Measurements from ENCODE around the gene ZNF593.

Gene ZNF593

DNA sequence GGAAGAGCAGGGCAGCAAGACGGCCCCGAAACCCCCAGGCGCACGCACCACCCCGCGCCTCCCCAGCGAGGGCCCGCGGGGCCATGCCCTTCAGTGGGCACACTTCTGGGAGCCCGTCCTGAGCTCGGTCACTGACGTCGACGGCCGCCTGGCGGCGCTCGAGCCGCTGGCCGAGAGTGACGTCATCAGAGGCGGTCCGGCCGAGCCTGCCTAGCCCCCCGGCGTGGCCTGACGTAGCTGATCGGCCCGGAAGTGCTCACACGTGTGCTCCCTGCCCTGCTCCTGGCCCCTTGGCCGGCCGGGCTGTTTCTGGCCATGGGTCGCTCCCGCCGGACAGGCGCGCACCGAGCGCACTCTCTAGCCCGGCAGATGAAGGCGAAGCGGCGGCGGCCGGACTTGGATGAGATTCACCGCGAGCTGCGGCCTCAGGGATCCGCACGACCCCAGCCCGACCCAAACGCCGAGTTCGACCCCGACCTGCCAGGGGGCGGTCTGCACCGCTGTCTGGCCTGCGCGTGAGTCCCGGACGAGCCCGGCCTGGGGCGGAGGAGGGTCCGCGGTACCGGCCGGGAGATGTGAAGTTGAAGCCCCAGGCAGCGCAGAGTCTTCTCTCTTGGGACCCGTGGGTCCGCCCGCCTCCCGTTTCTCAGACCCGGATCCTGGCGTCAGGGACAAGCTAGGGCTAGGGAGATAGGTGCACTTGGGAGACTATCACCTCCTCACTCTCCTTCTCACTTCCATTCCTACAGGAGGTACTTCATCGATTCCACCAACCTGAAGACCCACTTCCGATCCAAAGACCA lies at the start of gene ZNF593:
Gene ZNF593, plus strand, starts transcription at position 240 of the 803 bp plus-strand sequence. Its CDS starts 76 bp downstream, at position 316.
- peak; percentile 94 to 96 for DNase-seq

DNA sequence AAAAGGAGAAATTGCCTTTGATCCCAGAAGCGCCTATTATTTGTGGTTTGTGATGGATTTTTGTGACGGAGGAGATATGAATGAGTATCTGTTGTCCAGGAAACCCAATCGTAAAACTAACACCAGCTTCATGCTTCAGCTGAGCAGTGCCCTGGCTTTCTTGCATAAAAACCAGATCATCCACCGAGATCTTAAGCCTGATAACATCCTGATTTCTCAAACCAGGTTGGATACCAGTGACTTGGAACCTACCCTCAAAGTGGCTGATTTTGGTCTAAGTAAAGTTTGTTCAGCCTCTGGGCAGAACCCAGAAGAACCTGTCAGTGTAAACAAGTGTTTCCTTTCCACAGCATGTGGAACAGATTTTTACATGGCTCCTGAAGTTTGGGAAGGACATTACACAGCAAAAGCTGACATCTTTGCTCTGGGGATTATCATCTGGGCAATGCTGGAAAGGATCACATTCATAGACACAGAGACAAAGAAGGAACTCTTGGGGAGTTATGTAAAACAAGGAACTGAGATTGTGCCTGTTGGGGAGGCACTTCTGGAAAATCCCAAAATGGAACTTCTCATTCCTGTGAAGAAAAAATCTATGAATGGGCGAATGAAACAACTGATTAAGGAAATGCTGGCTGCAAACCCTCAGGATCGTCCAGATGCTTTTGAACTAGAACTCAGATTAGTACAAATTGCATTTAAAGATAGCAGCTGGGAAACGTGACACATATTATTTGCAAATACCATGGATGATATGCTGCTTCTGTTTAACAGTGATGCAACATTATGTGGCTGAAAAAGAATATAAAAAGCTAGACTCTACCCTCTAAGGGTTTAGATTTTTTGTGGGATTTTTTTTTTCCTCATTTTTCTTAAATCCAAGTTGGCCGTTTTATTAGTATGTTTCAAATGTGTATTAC lies 47.6 kb upstream of the ZNF593 start:
- DNase-seq = no peak

DNA sequence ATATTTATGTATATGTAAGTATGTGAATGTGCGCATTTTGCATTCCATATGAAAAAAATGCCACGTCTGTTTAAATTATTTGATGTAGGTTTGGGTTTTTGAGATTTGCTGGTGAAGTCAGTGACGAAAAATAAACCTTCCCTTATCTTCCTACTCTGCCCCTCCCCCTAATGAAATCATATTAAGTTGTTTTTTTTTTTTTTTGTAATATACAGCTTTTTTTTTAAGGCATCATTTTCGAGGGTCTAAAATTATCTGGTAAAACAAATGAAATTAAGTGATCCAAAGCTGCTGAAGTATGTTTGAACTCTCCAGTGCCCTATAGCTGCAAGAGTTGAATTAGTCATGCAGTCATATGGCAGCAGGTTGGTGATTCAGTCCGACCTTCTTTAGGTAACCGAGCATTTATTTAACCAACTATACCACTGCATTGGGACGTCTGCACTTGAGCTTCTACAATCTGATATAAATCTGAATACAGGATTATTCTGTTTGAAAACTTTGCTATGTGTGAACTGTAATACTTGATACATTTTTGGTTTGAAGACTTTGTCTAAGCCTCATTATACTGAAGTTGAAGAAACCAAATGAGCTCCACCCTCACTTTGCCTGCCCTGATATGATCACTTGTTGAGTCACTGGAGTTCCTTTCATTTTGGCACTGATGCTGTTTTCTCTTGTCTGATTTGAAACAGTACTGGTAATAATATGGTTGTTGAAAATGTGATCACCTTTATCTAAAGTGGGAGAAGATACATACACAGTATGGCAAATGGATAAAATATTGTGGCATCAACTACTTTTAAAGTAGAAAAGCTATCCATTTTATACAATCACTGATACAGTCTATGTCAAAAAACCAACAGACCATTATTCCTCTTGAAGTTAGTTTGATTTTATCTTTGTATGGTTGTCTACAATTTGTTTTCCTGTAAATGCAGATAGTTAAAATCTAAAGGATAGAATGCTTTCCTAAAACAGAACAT lies 46.4 kb upstream of the ZNF593 start:
- DNase-seq = peak; percentile 14 to 15

DNA sequence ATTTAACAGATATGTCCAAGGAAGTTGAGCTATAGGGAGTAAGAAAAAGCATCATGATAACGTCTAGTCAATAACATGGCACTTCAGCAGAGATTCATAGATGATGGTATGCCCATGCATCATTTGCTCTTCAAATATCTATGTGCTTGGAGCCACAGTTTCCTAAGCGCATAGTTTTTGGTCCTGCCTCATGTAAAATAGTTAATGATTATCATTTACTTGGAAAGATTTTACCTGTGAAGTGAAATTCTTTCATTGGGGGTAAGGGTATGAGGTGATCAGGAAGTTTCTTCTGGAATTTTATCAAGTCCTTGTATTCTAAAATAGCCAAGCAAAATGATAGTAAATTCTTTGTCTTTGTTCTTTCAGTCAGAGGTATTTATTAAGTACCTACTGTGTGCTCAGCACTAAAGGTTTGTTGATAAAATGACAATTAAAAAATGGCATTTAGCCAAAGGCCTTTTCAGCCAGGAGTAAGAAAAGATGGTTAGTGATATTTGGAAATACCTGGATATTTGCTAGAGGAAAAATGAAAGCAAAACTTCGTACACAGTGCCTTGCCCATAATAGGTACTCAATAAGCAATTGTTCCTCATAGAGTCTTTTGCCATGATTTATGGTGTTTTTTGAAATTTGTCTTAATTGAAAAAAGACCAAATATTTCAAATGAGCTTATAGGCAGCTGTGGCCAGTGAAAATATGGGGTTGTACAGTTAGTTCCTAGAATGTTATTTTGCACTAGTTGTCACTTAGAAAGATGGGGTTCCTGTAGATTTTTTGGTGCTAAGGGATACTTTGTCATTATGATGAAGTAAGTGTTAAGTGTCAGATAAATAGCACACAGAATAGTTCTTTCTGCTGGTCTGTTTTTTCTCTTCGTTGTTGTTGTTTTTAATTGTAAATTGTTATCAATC lies 45.0 kb upstream of the ZNF593 start:
- no peak for DNase-seq

DNA sequence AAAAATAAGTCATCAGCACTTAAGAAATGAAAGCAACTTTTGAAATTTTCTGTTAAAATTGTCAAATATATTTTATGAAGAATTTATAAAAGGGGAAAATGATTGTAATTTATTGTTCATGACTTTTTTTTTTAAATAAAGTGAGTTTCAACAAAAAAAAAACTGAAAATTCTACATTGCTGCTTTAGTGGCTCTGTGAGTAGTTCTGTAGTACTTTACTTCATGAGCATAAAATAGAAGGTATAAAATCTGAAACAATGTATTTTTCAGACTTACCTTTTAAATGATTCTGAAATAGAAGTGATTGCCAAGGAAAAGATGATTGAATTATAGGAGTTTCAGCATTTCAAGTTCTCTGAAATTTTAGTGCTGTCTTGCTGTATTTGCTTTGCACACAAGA lies 44.3 kb upstream of the ZNF593 start:
- DNase-seq = no peak

DNA sequence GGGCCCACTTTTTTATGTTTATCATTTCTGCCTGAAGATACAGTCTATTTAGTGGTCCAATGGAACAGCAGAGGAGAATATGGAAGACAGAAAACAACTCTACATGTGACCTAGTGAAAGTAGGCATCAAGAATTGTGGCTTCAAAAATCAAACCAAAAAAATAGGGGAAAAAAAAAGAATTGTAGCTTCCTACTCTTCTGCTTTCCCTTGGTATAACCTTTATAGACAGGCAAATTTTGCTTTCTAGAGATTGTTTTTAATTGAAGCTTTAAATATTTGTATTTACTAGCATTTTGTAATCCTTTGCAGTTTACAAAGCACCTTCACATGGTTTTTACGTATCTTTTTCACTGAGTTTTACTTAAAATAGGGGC lies 43.8 kb upstream of the ZNF593 start:
- no peak for DNase-seq

DNA sequence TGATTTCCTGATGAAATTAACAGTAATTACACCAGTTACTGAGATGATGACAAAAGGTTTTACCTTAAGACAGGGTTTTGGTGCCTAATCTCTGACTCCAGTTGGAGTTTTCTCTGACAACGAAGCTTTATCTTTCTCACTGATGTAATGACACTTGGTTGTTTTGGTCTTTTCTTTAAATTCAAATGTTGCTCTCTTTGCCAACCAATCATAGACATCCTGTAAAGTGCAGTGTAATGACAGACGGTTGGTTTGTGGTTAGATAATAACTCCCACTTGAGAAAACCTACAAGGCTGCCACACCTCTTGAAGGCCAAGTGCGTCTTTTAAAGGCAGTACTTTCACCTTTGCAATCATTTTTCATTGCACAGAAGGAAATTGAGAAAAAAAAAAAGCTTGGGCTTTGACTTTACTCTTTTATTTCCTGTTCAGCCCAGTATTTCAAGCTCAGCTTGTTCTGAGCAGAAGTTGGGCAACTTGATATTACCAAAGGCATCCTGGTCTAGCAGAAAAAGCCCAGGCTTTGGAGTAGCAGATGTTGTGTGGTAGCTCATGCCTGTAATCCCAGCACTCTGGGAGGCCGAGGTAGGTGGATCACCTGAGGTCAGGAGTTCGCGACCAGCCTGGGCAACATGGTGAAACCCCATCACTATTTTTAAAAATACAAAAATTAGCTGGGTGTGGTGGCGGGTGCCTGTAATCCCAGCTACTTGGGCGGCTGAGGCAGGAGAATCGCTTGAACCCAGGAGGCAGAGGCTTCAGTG lies 43.2 kb upstream of the ZNF593 start:
- peak; percentile 21 to 28 for DNase-seq

DNA sequence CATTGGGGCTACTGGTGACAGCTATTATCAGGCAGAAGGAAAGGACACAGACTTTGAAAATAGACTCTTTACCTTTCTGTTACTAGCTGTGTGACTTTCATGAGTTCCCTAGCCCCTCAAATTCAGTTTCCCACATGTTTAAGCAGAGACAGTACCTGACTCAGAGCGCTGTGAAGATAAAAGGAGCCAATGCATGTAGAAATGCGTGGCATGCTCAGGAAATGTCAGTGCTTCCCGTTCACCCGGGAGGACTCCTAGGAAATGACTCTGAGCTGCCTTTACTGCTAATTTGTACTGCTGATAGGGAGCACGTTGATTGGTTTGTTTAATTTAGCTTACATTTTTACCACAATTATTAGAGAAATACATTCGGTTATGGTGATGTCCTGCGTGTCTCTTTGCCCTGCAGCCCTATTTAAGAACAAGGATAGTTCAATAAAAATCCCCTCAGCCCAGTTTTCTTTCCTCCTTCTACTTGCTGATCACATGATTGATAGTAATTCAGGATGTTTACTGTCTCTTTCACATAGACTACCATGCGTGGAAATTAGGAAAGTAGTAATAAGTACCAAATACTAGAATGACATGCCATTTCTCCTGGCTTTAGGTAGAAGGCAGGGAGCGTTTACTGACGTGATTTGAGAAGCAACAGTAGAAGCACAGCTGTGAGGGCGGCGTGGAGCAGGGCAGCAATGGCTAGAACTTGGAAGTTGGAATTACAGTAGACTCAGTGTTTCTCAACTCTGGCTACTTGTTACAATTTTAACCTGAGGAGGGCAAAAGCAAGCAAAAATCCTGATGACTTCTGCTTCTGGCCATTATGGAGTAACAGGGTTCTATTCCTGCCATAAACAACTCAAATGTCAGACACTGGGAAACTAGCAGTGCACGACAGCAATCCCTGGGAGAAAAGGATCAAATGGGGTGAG lies 42.2 kb upstream of the ZNF593 start:
- peak; percentile 18 to 20 for DNase-seq

DNA sequence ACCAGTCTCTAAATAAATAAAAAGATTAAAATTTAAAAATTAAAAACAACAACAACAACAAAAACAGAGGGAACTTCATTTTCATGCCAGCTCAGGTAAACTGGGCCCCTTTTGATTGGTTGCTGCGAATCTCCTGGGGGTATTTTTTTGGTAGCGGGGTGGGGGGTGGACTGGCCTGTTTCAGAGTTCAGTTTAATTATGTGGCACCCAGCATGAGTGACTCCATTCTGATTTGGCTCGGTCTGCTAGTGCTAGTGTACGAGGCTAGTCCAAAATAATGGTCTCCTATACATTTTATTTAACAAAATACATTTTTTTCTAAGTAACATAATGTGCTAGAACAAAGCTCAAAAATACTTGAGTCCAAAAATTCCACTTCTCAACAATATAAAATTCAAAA lies 39.9 kb upstream of the ZNF593 start:
- no peak for DNase-seq

DNA sequence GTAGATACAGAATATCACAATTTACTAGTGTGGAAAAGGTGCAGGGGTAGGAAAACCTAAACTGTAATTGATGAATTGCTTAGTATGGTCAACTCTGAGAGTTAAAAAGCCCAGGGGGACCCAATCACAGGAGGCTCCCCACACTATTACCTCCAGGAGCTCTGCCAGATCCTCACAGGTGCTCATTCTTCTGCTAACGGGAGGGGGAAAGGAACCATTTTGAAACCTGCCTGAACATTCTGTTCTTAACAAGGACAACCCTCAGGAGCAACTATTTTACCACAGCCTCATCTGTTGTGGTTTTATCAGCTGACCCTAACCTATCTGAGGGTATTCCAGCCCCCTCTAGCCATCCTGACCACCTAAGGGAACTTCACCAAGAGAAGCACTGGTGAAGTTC lies 39.0 kb upstream of the ZNF593 start:
- DNase-seq = no peak

DNA sequence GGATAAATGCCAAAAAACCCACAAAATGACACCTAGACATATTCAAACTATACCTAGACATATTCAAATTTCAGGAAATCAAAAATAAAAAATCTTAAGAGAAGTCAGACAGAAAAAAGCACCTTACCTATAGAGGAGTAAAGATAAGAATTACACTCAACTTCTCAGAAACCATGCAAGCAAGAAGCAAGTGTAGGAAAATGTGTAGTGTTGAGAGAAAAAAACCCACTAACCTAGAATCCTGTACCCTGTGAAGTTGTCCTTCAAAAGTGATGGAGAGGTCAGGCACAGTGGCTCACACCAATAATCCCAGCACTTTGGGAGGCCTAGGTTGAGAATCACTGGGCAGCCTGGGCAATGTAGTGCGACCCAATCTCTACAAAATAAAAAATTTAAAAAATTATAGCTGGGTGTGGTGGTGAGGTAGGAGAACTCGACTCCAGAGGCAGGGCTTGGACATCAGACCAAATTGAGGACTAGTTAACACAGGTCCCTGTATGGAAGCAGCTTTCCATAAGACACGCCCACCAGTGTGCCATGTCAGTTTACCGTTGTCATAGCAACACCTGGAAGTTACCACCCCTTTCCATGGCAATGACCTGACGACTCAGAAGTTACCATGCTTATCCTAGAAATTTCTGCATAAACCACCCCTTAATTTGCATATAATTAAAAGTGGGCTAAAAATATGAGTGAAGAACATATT lies 37.4 kb upstream of the ZNF593 start:
- peak in 1 of 2 experiments; percentile 1 for DNase-seq

DNA sequence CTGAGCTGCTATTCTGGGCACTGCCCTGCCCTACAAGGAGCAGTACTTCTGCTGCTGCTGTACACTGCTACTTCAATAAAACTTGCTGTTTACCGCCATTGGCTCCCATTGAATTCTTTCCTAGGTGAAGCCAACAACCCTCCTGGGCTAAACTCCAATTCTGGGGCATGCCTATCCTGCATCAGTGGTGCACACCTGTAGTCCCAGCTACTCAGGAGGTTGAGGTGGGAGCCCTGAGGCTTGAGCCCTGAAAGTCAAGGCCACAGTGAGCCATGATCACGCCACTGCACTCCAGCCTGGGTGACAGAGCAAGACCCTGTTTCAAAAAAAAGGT lies 36.9 kb upstream of the ZNF593 start:
- peak in 1 of 2 experiments; percentile 10 for DNase-seq

DNA sequence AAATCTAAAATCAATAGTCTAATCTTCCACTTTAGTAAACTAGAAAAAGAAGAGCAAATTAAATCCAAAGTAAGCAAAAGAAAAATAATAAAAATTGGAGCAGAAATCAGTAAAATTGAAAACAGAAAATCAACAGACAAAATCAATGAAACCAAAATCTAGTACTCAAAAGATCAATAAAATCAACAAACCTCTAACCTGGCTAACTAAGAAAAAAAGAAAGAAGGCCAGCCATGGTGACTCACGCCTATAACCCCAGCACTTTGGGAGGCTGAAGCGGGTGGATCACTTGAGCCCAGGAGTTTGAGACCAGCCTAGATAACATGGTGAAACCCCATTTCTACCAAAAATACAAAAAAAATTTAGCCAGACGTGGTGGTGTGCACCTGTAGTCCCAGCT lies 35.2 kb upstream of the ZNF593 start:
- DNase-seq = peak in 1 of 2 experiments; percentile 1

DNA sequence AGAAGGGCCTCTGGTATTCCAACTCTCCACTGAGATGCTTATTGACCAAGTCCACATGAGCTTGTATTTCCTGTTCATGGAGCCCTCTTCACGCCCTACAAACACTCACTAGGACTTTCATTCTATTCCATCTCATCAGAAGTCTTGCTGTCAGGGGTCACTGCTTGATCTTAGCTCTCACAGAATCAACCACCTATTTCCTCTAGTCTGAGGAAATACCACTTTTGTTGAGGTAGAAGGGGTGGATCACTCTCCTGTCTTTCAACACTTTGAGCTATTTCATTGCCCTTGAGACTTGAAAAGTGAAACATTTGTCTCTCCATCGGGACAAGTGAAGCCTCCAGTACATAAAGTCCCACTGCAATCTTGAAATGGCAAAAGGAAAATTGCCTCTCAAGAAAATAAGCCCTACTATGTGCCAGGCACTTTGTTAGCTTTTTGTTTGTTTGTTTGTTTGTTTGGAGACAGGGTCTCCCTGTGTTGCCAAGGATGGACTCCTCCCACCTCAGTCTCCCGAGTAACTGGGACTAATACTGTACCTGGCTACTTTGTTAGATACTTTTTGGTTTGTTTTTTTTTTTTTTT lies 30.6 kb upstream of the ZNF593 start:
- peak in 1 of 2 experiments; percentile 4 for DNase-seq

DNA sequence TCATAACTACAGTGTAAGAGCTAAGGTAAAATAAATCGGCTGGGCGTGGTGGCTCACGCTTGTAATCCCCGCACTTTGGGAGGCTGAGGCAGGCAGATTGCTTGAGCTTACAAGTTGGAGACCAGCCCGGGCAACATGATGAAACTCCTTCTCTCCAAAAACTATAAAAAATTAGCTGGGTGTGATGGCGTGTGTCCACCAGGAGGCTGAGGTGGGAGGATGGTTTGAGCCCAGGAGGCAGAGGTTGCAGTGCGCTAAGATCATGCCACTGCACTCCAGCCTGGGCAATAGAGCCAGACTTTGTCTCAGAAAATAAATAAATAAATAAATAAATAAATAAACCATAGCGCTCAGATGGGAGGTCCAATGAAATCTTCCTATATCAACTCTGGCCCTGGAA lies 27.5 kb upstream of the ZNF593 start:
- DNase-seq = peak; percentile 11

DNA sequence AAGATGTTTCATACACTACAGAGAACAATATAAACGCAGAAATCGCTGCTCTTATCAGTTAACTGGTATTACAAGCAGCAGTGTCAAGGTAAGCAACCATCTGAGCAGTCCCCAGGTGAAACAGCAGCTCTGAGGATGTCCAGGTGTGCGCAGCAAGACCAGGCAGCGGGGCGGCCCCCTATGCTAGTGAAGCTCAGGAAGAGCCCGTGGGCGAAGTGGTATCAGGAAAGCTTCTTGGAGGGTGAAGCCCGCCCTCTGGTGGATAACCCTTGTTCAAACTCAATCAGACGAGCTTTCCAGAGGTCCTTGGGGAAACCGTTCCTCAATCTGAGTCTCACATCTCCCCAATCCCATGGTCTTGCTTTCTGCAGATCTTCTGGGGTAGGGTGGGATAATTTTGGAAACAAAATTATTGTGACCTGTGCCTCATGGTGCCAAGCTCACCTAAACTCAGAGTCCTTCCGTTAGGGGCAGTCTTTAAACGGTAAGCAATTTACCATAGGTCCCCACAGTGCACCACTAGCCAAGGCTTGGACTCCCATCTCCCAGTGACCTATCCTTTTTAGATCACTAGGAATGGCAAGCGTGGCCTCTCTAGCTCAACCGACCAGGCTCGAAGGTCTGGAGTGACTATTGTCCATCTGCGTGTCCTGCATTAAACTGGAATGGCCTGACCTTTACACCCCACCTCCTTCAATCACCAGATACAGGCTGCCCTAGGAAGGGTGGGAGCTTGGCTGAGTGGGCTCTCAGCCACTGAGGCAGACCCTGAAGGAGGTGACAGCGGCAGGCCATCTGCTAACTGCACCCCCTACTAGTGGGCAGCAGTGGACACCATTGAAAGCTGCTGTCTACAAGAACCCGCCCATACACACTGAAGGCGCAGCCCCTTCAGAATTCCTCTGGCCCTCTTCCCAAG lies 24.4 kb upstream of the ZNF593 start:
- peak; percentile 80 to 84 for DNase-seq

DNA sequence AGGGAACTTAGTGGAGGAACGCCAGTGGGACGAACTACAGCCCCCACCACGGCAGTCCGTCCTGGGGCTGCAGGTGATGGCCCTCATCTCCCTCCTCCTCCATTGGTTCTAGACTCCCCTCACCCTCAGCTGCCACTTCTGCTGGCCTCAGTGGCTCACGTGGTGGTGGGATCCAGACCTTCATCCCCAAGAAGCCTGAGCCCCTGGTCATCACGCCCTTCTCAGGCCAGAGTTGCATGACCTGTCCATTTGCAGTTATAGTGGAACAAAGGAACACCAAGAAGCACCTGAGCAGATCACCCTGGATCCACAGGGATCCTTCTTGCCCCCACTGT lies 23.8 kb upstream of the ZNF593 start:
- peak in 1 of 2 experiments; percentile 6 for DNase-seq

DNA sequence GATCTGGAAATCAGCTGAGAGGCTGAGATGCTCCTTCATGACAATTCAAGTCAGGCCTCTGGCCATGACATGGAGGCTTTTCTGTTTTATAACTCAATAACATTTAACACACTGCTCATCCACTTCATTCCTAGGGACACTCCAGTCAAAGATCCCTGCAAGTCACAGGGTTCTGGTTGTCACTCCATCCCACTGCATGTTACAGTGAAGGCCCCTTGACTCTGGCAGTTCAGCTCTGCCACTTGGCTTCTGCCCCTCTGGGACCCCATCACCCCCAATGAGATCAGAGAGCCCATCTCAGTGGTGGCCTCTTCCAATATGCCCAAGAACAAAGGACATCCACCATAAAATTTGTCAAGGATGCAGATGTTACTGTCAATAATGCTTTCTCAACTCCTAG lies 20.8 kb upstream of the ZNF593 start:
- DNase-seq = peak; percentile 5 to 7
